ENCODE data around the gene HLCS. TPM values are rescaled to one million over a fixed set of nuclear protein-coding genes. Genes with fewer than 3 reads are reported as not detected.

The HLCS gene
- total RNA-seq, 1 donor from 2014 or later, result 15.5 TPM

GRCh38 chr21:36915696-36916245 is 50.7 kb downstream of the HLCS start:
- DNase-seq (ENCODE audit: low spot score), result no peak

- no peak for DNase-seq (ENCODE audit: low spot score)
Measured at GRCh38 chr21:36915014-36915695, 51.3 kb downstream of the HLCS start.

GRCh38 chr21:36914244-36915013 is 52.0 kb downstream of the HLCS start:
- DNase-seq (ENCODE audit: low spot score), result no peak

- no peak for DNase-seq (ENCODE audit: low spot score)
Measured at GRCh38 chr21:36913247-36914169, 53.0 kb downstream of the HLCS start.

GRCh38 chr21:36910581-36911307 is 55.7 kb downstream of the HLCS start:
- DNase-seq (ENCODE audit: low spot score), result no peak

GRCh38 chr21:36909901-36910561 is 56.4 kb downstream of the HLCS start:
- DNase-seq (ENCODE audit: low spot score), result no peak

- no peak for DNase-seq (ENCODE audit: low spot score)
Measured at GRCh38 chr21:36909423-36909822, 57.0 kb downstream of the HLCS start.

- no peak for DNase-seq (ENCODE audit: low spot score)
Measured at GRCh38 chr21:36908260-36908908, 58.1 kb downstream of the HLCS start.

GRCh38 chr21:36904093-36904666 is 62.3 kb downstream of the HLCS start:
- DNase-seq (ENCODE audit: low spot score), result no peak

GRCh38 chr21:36902793-36903192 is 63.7 kb downstream of the HLCS start:
- DNase-seq (ENCODE audit: low spot score), result no peak

- DNase-seq (ENCODE audit: low spot score), result no peak
Measured at GRCh38 chr21:36902331-36902730, 64.1 kb downstream of the HLCS start.

- DNase-seq (ENCODE audit: low spot score), result no peak
Measured at GRCh38 chr21:36901575-36901974, 64.9 kb downstream of the HLCS start.

GRCh38 chr21:36893581-36893980 is 72.9 kb downstream of the HLCS start:
- no peak for DNase-seq (ENCODE audit: low spot score)

GRCh38 chr21:36892201-36892600 is 74.3 kb downstream of the HLCS start:
- DNase-seq (ENCODE audit: low spot score), result no peak

- no peak for DNase-seq (ENCODE audit: low spot score)
Measured at GRCh38 chr21:36891692-36892091, 74.8 kb downstream of the HLCS start.

GRCh38 chr21:36891121-36891520 is 75.3 kb downstream of the HLCS start:
- DNase-seq (ENCODE audit: low spot score), result no peak

- DNase-seq (ENCODE audit: low spot score), result no peak
Measured at GRCh38 chr21:36890086-36890485, 76.4 kb downstream of the HLCS start.

- DNase-seq (ENCODE audit: low spot score), result no peak
Measured at GRCh38 chr21:36889401-36889800, 77.1 kb downstream of the HLCS start.

GRCh38 chr21:36888466-36888865 is 78.0 kb downstream of the HLCS start:
- DNase-seq (ENCODE audit: low spot score), result no peak

GRCh38 chr21:36887963-36888362 is 78.5 kb downstream of the HLCS start:
- no peak for DNase-seq (ENCODE audit: low spot score)
